SK-N-SH (cell line): Measurements from ENCODE around the gene KRTAP29-1. TPM values are rescaled to one million over a fixed set of nuclear protein-coding genes. Genes with fewer than 3 reads are reported as not detected.

Experiments used
- polyA plus RNA-seq, 3 experiments: library from polyadenylated mRNA; depleted of rRNA; stranded (reverse); fragments of >200 nt; gene quantifications; 2 replicates each; pipeline ENCODE4 v1.2.3, GENCODE V29; 2012
- small RNA-seq, 7 experiments: library from RNA; depleted of rRNA; stranded (forward); fragments of <200 nt; gene quantifications; one replicate each; pipeline ENCODE3, GENCODE V24; 2012

KRTAP29-1 gene
- polyA plus RNA-seq, 1 of the 3 experiments (the other 2 are of a cell fraction) = not detected

Small RNAs within 50 kb of the gene (small RNA-seq; reads per million reads assigned to genes)
- 0 reads per million in 7 experiments for gene KRTAP9-10P

Other genes with a start within 250 kb of the KRTAP29-1 start
- not detected in 2 replicates for gene KRTAP2-2, start 247.6 kb downstream of the KRTAP29-1 start, polyA plus RNA-seq (2012; rRNA removed)
- gene KRTAP2-3, start 242.7 kb downstream of the KRTAP29-1 start, polyA plus RNA-seq (2012; rRNA removed) = 0.36 and 0.39 TPM in 2 replicates
- gene KRTAP2-4, start 237.0 kb downstream of the KRTAP29-1 start, polyA plus RNA-seq (2012; rRNA removed) = not detected in 2 replicates
- gene KRTAP4-7, start 218.7 kb downstream of the KRTAP29-1 start, polyA plus RNA-seq (2012; rRNA removed) = not detected in 2 replicates
- not detected in 2 replicates for gene KRTAP4-8, start 204.7 kb downstream of the KRTAP29-1 start, polyA plus RNA-seq (2012; rRNA removed)
- not detected in 2 replicates for gene KRTAP4-16, start 200.6 kb downstream of the KRTAP29-1 start, polyA plus RNA-seq (2012; rRNA removed)
- gene KRTAP4-9, start 197.5 kb downstream of the KRTAP29-1 start, polyA plus RNA-seq (2012; rRNA removed) = not detected in 2 replicates
- gene KRTAP4-11, start 184.5 kb downstream of the KRTAP29-1 start, polyA plus RNA-seq (2012; rRNA removed) = not detected in 2 replicates
- gene KRTAP4-12, start 178.7 kb downstream of the KRTAP29-1 start, polyA plus RNA-seq (2012; rRNA removed) = not detected in 2 replicates
- not detected in 2 replicates for gene KRTAP4-6, start 162.3 kb downstream of the KRTAP29-1 start, polyA plus RNA-seq (2012; rRNA removed)
- gene KRTAP4-5, start 153.0 kb downstream of the KRTAP29-1 start, polyA plus RNA-seq (2012; rRNA removed) = not detected in 2 replicates
- not detected in 2 replicates for gene KRTAP4-4, start 142.1 kb downstream of the KRTAP29-1 start, polyA plus RNA-seq (2012; rRNA removed)
- gene KRTAP4-3, start 134.6 kb downstream of the KRTAP29-1 start, polyA plus RNA-seq (2012; rRNA removed) = not detected in 2 replicates
- gene KRTAP4-2, start 124.6 kb downstream of the KRTAP29-1 start, polyA plus RNA-seq (2012; rRNA removed) = not detected in 2 replicates
- not detected in 2 replicates for gene KRTAP4-1, start 117.9 kb downstream of the KRTAP29-1 start, polyA plus RNA-seq (2012; rRNA removed)
- gene KRTAP9-1, start 113.0 kb downstream of the KRTAP29-1 start, polyA plus RNA-seq (2012; rRNA removed) = not detected in 2 replicates
- not detected in 2 replicates for gene KRTAP9-2, start 76.2 kb downstream of the KRTAP29-1 start, polyA plus RNA-seq (2012; rRNA removed)
- gene KRTAP9-3, start 70.4 kb downstream of the KRTAP29-1 start, polyA plus RNA-seq (2012; rRNA removed) = not detected in 2 replicates
- gene KRTAP9-8, start 64.9 kb downstream of the KRTAP29-1 start, polyA plus RNA-seq (2012; rRNA removed) = not detected in 2 replicates
- not detected in 2 replicates for gene KRTAP9-4, start 53.2 kb downstream of the KRTAP29-1 start, polyA plus RNA-seq (2012; rRNA removed)
- gene KRTAP9-9, start 47.5 kb downstream of the KRTAP29-1 start, polyA plus RNA-seq (2012; rRNA removed) = not detected in 2 replicates
- not detected in 2 replicates for gene KRTAP9-6, start 37.5 kb downstream of the KRTAP29-1 start, polyA plus RNA-seq (2012; rRNA removed)
- not detected in 2 replicates for gene KRTAP9-7, start 27.2 kb downstream of the KRTAP29-1 start, polyA plus RNA-seq (2012; rRNA removed)
- not detected in 2 replicates for gene KRTAP16-1, start 6.5 kb upstream of the KRTAP29-1 start, polyA plus RNA-seq (2012; rRNA removed)
- not detected in 2 replicates for gene KRTAP17-1, start 12.9 kb upstream of the KRTAP29-1 start, polyA plus RNA-seq (2012; rRNA removed)
- gene KRT33A, start 48.0 kb upstream of the KRTAP29-1 start, polyA plus RNA-seq (2012; rRNA removed) = not detected in 2 replicates
- gene KRT33B, start 67.0 kb upstream of the KRTAP29-1 start, polyA plus RNA-seq (2012; rRNA removed) = 0.08 TPM in 1 of 2 replicates, not detected in the other
- gene KRT34, start 79.5 kb upstream of the KRTAP29-1 start, polyA plus RNA-seq (2012; rRNA removed) = 0.05 and 0.08 TPM in 2 replicates
- gene KRT31, start 94.8 kb upstream of the KRTAP29-1 start, polyA plus RNA-seq (2012; rRNA removed) = 0.03 TPM in 1 of 2 replicates, not detected in the other
- gene KRT37, start 121.7 kb upstream of the KRTAP29-1 start, polyA plus RNA-seq (2012; rRNA removed) = not detected in 2 replicates
- gene KRT38, start 138.1 kb upstream of the KRTAP29-1 start, polyA plus RNA-seq (2012; rRNA removed) = not detected in 2 replicates
- gene KRT32, start 164.5 kb upstream of the KRTAP29-1 start, polyA plus RNA-seq (2012; rRNA removed) = not detected in 2 replicates
- not detected in 2 replicates for gene KRT35, start 178.3 kb upstream of the KRTAP29-1 start, polyA plus RNA-seq (2012; rRNA removed)
- gene KRT36, start 187.1 kb upstream of the KRTAP29-1 start, polyA plus RNA-seq (2012; rRNA removed) = not detected in 2 replicates
- gene KRT13, start 202.8 kb upstream of the KRTAP29-1 start, polyA plus RNA-seq (2012; rRNA removed) = 0.39 and 0.67 TPM in 2 replicates
- 16.9 and 17.0 TPM in 2 replicates for gene KRT15, start 216.0 kb upstream of the KRTAP29-1 start, polyA plus RNA-seq (2012; rRNA removed)
- gene KRT19, start 225.5 kb upstream of the KRTAP29-1 start, polyA plus RNA-seq (2012; rRNA removed) = 1.8 and 2.5 TPM in 2 replicates